NCI-H146 (cell line): ENCODE measurements around the gene NTF4.
"Not testable (repeated sequence)": the region's sequence is repeated elsewhere in the genome, so short reads cannot be mapped to it uniquely, and the experiment has no call there.

Experiments used
- DNase-seq: peaks from one replicate; lab custom pipeline; 2025; lab: John Stamatoyannopoulos, UW

The NTF4 gene

GRCh38 chr19:49056902-49057596, 7.6 kb downstream of the NTF4 start:
- DNase-seq = not testable (repeated sequence)

GRCh38 chr19:49056101-49056901, 8.3 kb downstream of the NTF4 start:
- DNase-seq = peak; percentile 59

GRCh38 chr19:49050376-49051033, 14.1 kb downstream of the NTF4 start:
- DNase-seq = not testable (repeated sequence)

GRCh38 chr19:49049834-49050233, 14.8 kb downstream of the NTF4 start:
- not testable (repeated sequence) for DNase-seq

- DNase-seq = not testable (repeated sequence)
Measured at GRCh38 chr19:49049011-49049410, 15.6 kb downstream of the NTF4 start, which contains the start of gene CGB8. Gene CGB8, minus strand, starts transcription at chr19:49049111. Its CDS starts 372 bp downstream, at chr19:49048739.

- peak; percentile 30 for DNase-seq
Measured at GRCh38 chr19:49043548-49043947, 21.1 kb downstream of the NTF4 start, which contains the start of gene CGB5. Gene CGB5, plus strand, starts transcription at chr19:49043848. Its CDS starts 362 bp downstream, at chr19:49044210.

GRCh38 chr19:49042666-49043065, 22.0 kb downstream of the NTF4 start:
- DNase-seq = not testable (repeated sequence)

- no peak for DNase-seq
Measured at GRCh38 chr19:49042177-49042576, 22.4 kb downstream of the NTF4 start.

- not testable (repeated sequence) for DNase-seq
Measured at GRCh38 chr19:49039736-49040135, 24.9 kb downstream of the NTF4 start.

GRCh38 chr19:49038557-49039276, 25.9 kb downstream of the NTF4 start:
- not testable (repeated sequence) for DNase-seq

- not testable (repeated sequence) for DNase-seq
Measured at GRCh38 chr19:49038111-49038510, 26.5 kb downstream of the NTF4 start.

GRCh38 chr19:49036815-49037214, 27.8 kb downstream of the NTF4 start, which contains the start of gene CGB1:
Gene CGB1, minus strand, starts transcription at chr19:49036895. Its CDS starts 184 bp downstream, at chr19:49036711.
- peak; percentile 82 for DNase-seq

- DNase-seq = peak; percentile 79
Measured at GRCh38 chr19:49031642-49032301, 32.8 kb downstream of the NTF4 start, which contains the start of gene CGB2. Gene CGB2, plus strand, starts transcription at chr19:49031890. Its CDS starts 206 bp downstream, at chr19:49032096.

GRCh38 chr19:49030323-49030722, 34.3 kb downstream of the NTF4 start:
- not testable (repeated sequence) for DNase-seq

- DNase-seq = not testable (repeated sequence)
Measured at GRCh38 chr19:49029749-49030148, 34.9 kb downstream of the NTF4 start.

- DNase-seq = not testable (repeated sequence)
Measured at GRCh38 chr19:49028686-49029085, 35.9 kb downstream of the NTF4 start.

- DNase-seq = not testable (repeated sequence)
Measured at GRCh38 chr19:49025599-49025998, 39.0 kb downstream of the NTF4 start.

- not testable (repeated sequence) for DNase-seq
Measured at GRCh38 chr19:49025088-49025487, 39.5 kb downstream of the NTF4 start.

GRCh38 chr19:49024233-49024632, 40.4 kb downstream of the NTF4 start, which contains the start of gene CGB3:
Gene CGB3, minus strand, starts transcription at chr19:49024333. Its CDS starts 362 bp downstream, at chr19:49023971.
- not testable (repeated sequence) for DNase-seq

GRCh38 chr19:49022116-49022515, 42.5 kb downstream of the NTF4 start:
- DNase-seq = no peak
